CD4-positive, alpha-beta memory T cell (primary cell): ENCODE measurements around the gene CRYGN. TPM values are rescaled to one million over a fixed set of nuclear protein-coding genes. Genes with fewer than 3 reads are reported as not detected.

ENCODE experiments used
- CTCF ChIA-PET: fragments of 350-600 bp; sonication (Branson Sonifier 250); formaldehyde crosslinking; loops from one replicate; lab custom pipeline; 2021; ENCODE audit warnings: inconsistent platforms; ENCODE audit not compliant: partially characterized antibody; lab: Charles Lee
- POLR2A ChIA-PET: fragments of 350-600 bp; sonication (Branson Sonifier 250); formaldehyde crosslinking; loops from one replicate; lab custom pipeline; 2021; ENCODE audit not compliant: partially characterized antibody; lab: Charles Lee
- DNase-seq, 5 donors: peaks; one replicate each; pipeline versions ENCODE4 v3.0.0 to v3.0.0-alpha.2; 2020 to 2022; ENCODE audit warnings: mixed read lengths in 1 of 5
- H3K27ac ChIP-seq: one replicate; pipeline ENCODE4 v1.7.0; 2013; ENCODE audit warnings: low read depth, low read length
- H3K27me3 ChIP-seq: 2 replicates; pipeline ENCODE4 v1.7.0; 2013; ENCODE audit warnings: mild to moderate bottlenecking, low read length, moderate library complexity; ENCODE audit not compliant: insufficient read depth
- H3K36me3 ChIP-seq: 2 replicates; pipeline ENCODE4 v1.7.0; 2013; ENCODE audit warnings: mild to moderate bottlenecking, low read length, moderate library complexity; ENCODE audit not compliant: insufficient read depth
- H3K4me1 ChIP-seq: 2 replicates; pipeline ENCODE4 v1.7.0; 2013; ENCODE audit warnings: mild to moderate bottlenecking, low read length, moderate library complexity; ENCODE audit not compliant: insufficient read depth
- H3K4me3 ChIP-seq, 2 donors: one replicate each; pipeline ENCODE4 v1.7.0; 2013; ENCODE audit warnings: low read length in 2 of 2, mild to moderate bottlenecking in 1 of 2
- H3K9me3 ChIP-seq, 2 donors: one replicate each; pipeline ENCODE4 v1.7.0; 2013; ENCODE audit warnings: low read length in 2 of 2, control low read depth in 1 of 2; ENCODE audit not compliant: control insufficient read depth in 1 of 2
- H3K27ac Mint-ChIP-seq, 7 donors: one replicate each; pipeline ENCODE4 v1.8.0; 2020 to 2021; ENCODE audit warnings: mixed read lengths in 7 of 7, mild to moderate bottlenecking in 6 of 7, inconsistent platforms in 3 of 7, moderate library complexity in 3 of 7
- H3K27me3 Mint-ChIP-seq, 2 donors: one replicate each; pipeline ENCODE4 v1.8.0; 2020 to 2021; ENCODE audit warnings: mixed read lengths in 2 of 2
- H3K36me3 Mint-ChIP-seq, 2 donors: one replicate each; pipeline ENCODE4 v1.8.0; 2020 to 2021; ENCODE audit warnings: mixed read lengths in 2 of 2, inconsistent platforms in 1 of 2, mild to moderate bottlenecking in 1 of 2
- H3K4me1 Mint-ChIP-seq, 4 donors: one replicate each; pipeline ENCODE4 v1.8.0; 2020 to 2021; ENCODE audit warnings: mixed read lengths in 4 of 4, mild to moderate bottlenecking in 1 of 4
- H3K4me3 Mint-ChIP-seq, 8 donors: one replicate each; pipeline ENCODE4 v1.8.0; 2020 to 2021; ENCODE audit warnings: mixed read lengths in 8 of 8, mild to moderate bottlenecking in 7 of 8, moderate library complexity in 6 of 8, inconsistent platforms in 3 of 8
- H3K9me3 Mint-ChIP-seq, 8 donors: one replicate each; pipeline ENCODE4 v1.8.0; 2020 to 2021; ENCODE audit warnings: mixed read lengths in 8 of 8, mild to moderate bottlenecking in 5 of 8, inconsistent platforms in 3 of 8, moderate library complexity in 1 of 8
- intact Hi-C: fragments of 100-400 bp; cut with micrococcal nuclease; formaldehyde crosslinking; loops from one replicate; pipeline ENCODE4 v1.15.1; 2023
- polyA plus RNA-seq, 2 donors: library from polyadenylated mRNA; unstranded; fragments of 300-500 nt; fragmentation: Illumina TruSeq; gene quantifications; one replicate each; pipeline ENCODE4 v1.2.3, GENCODE V29; 2021
- total RNA-seq, 2 experiments: library from RNA; stranded (reverse); gene quantifications; one replicate each; pipeline ENCODE4 v1.2.3, GENCODE V29; 2021

CRYGN gene
- total and polyA plus RNA-seq, 4 experiments from 2014 or later: 1.9 TPM; not detected in 3

DNA sequence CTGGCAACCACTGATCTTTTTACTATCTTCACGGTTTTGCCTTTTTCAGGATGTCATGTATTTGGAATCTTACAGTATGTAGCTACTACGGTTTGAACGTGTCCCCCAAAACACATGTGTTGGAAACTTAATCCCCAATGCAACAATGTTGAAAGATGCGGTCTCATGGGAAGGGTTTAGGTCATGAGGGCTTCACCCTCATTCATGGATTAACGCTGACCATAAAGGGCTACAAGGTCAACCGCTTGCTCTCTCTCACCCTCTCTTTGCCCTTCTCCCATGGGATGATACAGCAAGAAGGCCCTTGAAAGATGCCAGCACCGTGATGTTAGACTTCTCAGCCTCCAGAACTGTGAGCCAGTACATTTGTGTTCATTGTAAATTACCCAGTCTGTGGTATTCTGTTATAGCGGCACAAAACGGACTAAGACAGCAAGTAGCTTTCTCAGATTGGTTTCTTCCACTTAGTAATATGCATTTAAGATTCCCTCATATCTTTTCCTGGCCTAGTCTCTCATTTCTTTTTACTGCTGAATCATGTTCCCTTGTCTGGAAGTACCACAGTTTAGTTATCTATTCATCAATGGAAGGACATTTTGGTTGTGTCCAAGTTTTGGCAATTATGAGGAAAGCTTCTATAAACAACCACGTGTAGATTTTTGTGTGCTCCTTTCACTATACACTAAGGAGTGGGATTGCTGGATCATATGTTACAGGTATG, 3.0 kb upstream of the CRYGN start:
- intact Hi-C loops: no loop called here
- Histone ChIP-seq H3K9me3 (no peaks in the 10 kb centered on the region), H3K4me1 (peaks cover 31% of the 10 kb centered on the region), H3K36me3 (no peaks in the 10 kb centered on the region), H3K27me3 (no peaks in the 10 kb centered on the region), H3K4me3 (no peak overlapping the region), H3K27ac (no peak overlapping the region)
- no peak for DNase-seq
- H3K4me1 Mint-ChIP-seq: peaks cover 13 to 62% (median 22%) of the 10 kb centered on the region in 4 donors
- peak overlapping the region in 4 of 7 donors; percentile 2 to 77 (median 40) for H3K27ac Mint-ChIP-seq
- H3K27me3 Mint-ChIP-seq: no peaks in the 10 kb centered on the region
- ChIA-PET CTCF (interaction anchor here (0.9 to 15.3 kb wide), 4 partner anchors 10 to 128 kb away, joined by 3 to 398 read pairs (median 48); no protein-coding TSS in a partner anchor), POLR2A (interaction anchor here (0.6 to 4.3 kb wide), 6 partner anchors 13 to 275 kb away, joined by 3 to 22 read pairs (median 6); partner anchors contain the start of gene WDR86)
- peak overlapping the region in 2 of 8 donors; percentile 45 to 59 for H3K4me3 Mint-ChIP-seq
- H3K9me3 Mint-ChIP-seq: no peaks in the 10 kb centered on the region
- no peaks in the 10 kb centered on the region for H3K36me3 Mint-ChIP-seq

DNA sequence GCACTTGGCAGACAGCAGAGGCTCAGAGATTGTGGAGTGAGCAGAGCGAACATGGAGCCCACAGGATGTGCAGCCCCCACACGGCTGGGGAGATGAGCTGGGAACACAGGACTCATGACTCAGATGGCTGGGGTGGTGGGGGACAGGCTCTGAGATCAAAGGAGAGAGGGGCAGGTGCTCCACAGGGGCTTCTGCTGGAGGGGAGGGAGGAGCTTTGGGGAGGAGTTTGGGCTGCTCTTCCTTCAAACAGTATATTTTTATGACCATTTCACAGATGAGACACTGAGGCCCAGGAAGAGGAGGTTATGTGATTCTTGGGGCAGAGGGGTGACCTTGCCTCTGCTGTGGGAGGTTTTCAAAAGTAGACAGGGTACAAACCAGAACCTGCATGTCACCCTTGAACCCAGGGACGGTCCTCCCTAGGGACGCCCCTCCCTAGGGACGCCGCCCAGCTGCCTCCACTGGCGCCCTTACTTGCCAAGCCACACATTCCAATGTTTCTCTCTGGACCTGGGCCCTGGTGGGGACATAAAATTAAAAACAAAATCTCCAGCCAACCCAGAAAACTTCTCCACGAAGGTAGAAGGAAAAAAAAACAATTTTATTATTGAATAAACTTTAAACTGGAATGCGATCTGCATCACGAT, 981 bp upstream of the CRYGN start:
- POLR2A ChIA-PET: interaction anchor here (0.8 to 4.3 kb wide), 12 partner anchors 8 to 102 kb away, joined by 3 to 22 read pairs (median 3); partner anchors contain the start of genes NUB1 and WDR86
- Mint-ChIP-seq H3K4me3 (peak overlapping the region in 6 of 8 donors; percentile 59 to 76 (median 68)), H3K36me3 (no peaks in the 10 kb centered on the region), H3K4me1 (peaks cover 13 to 47% (median 23%) of the 10 kb centered on the region in 4 donors), H3K27ac (peak overlapping the region in 6 of 7 donors; percentile 42 to 93 (median 76)), H3K27me3 (no peaks in the 10 kb centered on the region), H3K9me3 (no peaks in the 10 kb centered on the region)
- intact Hi-C loops: no loop called here
- Histone ChIP-seq H3K27ac (no peak overlapping the region), H3K4me3 (no peak overlapping the region), H3K9me3 (no peaks in the 10 kb centered on the region), H3K4me1 (peaks cover 31% of the 10 kb centered on the region), H3K27me3 (no peaks in the 10 kb centered on the region), H3K36me3 (no peaks in the 10 kb centered on the region)
- no peak for DNase-seq
- CTCF ChIA-PET: interaction anchor here (1.0 to 15.3 kb wide), 4 partner anchors 8 to 125 kb away, joined by 3 to 398 read pairs (median 4); partner anchors contain the start of gene WDR86

DNA sequence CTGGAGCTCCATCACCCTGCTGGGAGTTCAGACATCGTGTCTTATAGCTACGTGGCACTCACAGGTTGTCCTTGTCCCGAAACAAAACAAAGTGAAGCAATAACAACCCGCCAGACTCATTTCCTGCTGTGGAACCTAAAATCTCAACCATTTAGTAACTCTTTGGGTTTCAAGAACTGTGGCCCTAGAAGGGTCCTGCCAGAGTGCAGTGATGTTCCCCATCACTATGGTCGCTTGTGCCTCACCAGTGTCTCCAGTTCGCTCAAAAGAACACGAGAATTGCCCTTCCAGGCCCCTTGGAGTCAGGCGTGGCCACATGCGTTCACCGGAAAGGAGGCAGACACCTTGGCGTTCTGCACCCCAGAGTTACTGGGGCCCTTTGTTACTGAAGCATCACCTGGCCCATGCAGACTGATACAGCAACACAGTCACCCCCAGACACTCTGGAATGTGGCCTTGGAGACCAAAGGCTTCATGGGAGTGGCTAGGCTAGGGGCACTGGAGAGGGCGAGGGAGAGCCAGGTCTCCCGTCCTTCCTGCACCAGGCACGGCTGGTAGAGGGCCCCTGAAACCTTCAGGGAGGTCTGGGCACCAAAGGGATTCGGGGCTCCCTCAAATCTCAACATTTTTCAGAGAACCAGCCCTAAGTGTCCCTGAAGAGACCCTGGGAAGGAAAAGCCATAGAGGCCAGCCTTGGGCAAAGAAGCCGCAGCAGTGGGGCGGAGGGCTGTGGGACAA, 908 bp downstream of the CRYGN start:
- Histone ChIP-seq H3K4me3 (peak overlapping the region in 1 of 2 donors; percentile 28), H3K36me3 (no peaks in the 10 kb centered on the region), H3K27me3 (no peaks in the 10 kb centered on the region), H3K9me3 (no peaks in the 10 kb centered on the region), H3K27ac (no peak overlapping the region), H3K4me1 (peaks cover 33% of the 10 kb centered on the region)
- Mint-ChIP-seq H3K36me3 (no peaks in the 10 kb centered on the region), H3K4me3 (peak overlapping the region in 5 of 8 donors; percentile 43 to 73 (median 65)), H3K27ac (peak overlapping the region in 1 of 7 donors; percentile 48), H3K4me1 (peaks cover 13 to 47% (median 28%) of the 10 kb centered on the region in 4 donors), H3K27me3 (no peaks in the 10 kb centered on the region), H3K9me3 (no peaks in the 10 kb centered on the region)
- CTCF ChIA-PET: interaction anchor here (0.9 to 15.3 kb wide), 4 partner anchors 9 to 71 kb away, joined by 3 to 398 read pairs (median 5); no protein-coding TSS in a partner anchor
- DNase-seq: no peak
- POLR2A ChIA-PET: interaction anchor here (0.7 to 4.3 kb wide), 3 partner anchors 9 to 29 kb away, joined by 4 to 22 read pairs (median 4); partner anchors contain the start of gene WDR86
- intact Hi-C loops: no loop called here

GRCh38 chr7:151437866-151438516, 1.9 kb downstream of the CRYGN start:
- CTCF ChIA-PET: interaction anchor here (0.9 to 3.1 kb wide), 4 partner anchors 10 to 70 kb away, joined by 3 to 18 read pairs (median 5); no protein-coding TSS in a partner anchor
- Histone ChIP-seq H3K4me1 (peaks cover 43% of the 10 kb centered on the region), H3K9me3 (no peaks in the 10 kb centered on the region), H3K36me3 (no peaks in the 10 kb centered on the region), H3K4me3 (no peak overlapping the region), H3K27me3 (no peaks in the 10 kb centered on the region), H3K27ac (no peak overlapping the region)
- Mint-ChIP-seq H3K9me3 (no peaks in the 10 kb centered on the region), H3K27ac (no peak overlapping the region), H3K36me3 (no peaks in the 10 kb centered on the region), H3K27me3 (no peaks in the 10 kb centered on the region), H3K4me1 (peaks cover 17 to 53% (median 31%) of the 10 kb centered on the region in 4 donors), H3K4me3 (no peak overlapping the region)
- DNase-seq: no peak
- POLR2A ChIA-PET: no interaction called here
- intact Hi-C loops: no loop called here

DNA sequence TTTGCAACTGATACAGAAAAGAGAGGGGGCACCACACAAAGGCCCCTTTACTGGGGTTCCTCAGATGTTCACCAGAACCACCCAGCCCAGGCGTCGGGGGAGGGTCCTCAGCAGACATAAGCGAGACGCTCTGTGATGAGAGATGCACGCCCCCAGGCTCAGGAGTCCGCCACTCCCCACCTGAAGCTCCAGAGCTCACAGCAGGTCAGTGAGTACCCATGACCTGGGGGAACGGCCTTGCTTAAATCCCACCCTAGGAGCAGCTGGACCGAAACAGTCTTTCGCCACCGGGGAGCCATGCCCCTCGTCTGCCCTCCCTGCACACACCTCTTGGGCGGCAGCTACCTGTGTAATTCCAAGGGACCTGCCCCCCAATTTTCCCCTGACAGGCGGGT, 2.8 kb downstream of the CRYGN start:
- Histone ChIP-seq H3K36me3 (no peaks in the 10 kb centered on the region), H3K4me1 (peaks cover 52% of the 10 kb centered on the region), H3K27me3 (no peaks in the 10 kb centered on the region), H3K4me3 (no peak overlapping the region), H3K9me3 (no peaks in the 10 kb centered on the region), H3K27ac (no peak overlapping the region)
- no peak overlapping the region for H3K4me3 Mint-ChIP-seq
- ChIA-PET POLR2A (no interaction called here), CTCF (interaction anchor here (0.8 to 3.1 kb wide), 3 partner anchors 9 to 69 kb away, joined by 4 to 18 read pairs (median 5); no protein-coding TSS in a partner anchor)
- no peak for DNase-seq
- intact Hi-C loops: no loop called here
- peak overlapping the region in 2 of 7 donors; percentile 16 to 46 for H3K27ac Mint-ChIP-seq
- H3K9me3 Mint-ChIP-seq: no peaks in the 10 kb centered on the region
- no peaks in the 10 kb centered on the region for H3K27me3 Mint-ChIP-seq
- no peaks in the 10 kb centered on the region for H3K36me3 Mint-ChIP-seq
- peaks cover 19 to 54% (median 32%) of the 10 kb centered on the region in 4 donors for H3K4me1 Mint-ChIP-seq

GRCh38 chr7:151436446-151437158, 3.3 kb downstream of the CRYGN start:
- H3K27ac Mint-ChIP-seq: peak overlapping the region in 5 of 7 donors; percentile 54 to 85 (median 65)
- Histone ChIP-seq H3K9me3 (no peaks in the 10 kb centered on the region), H3K4me1 (peaks cover 52% of the 10 kb centered on the region), H3K27me3 (no peaks in the 10 kb centered on the region), H3K27ac (no peak overlapping the region), H3K4me3 (no peak overlapping the region), H3K36me3 (no peaks in the 10 kb centered on the region)
- H3K27me3 Mint-ChIP-seq: no peaks in the 10 kb centered on the region
- ChIA-PET CTCF (interaction anchor here (0.8 to 3.1 kb wide), 5 partner anchors 9 to 68 kb away, joined by 4 to 18 read pairs (median 5); no protein-coding TSS in a partner anchor), POLR2A (no interaction called here)
- H3K4me3 Mint-ChIP-seq: no peak overlapping the region
- H3K4me1 Mint-ChIP-seq: peaks cover 17 to 54% (median 32%) of the 10 kb centered on the region in 4 donors
- H3K9me3 Mint-ChIP-seq: no peaks in the 10 kb centered on the region
- no peaks in the 10 kb centered on the region for H3K36me3 Mint-ChIP-seq
- DNase-seq: no peak
- intact Hi-C loops: no loop called here
